KOPT-K1 (cell line): ENCODE measurements around the gene DSE.
"Not testable (repeated sequence)": the region's sequence is repeated elsewhere in the genome, so short reads cannot be mapped to it uniquely, and the experiment has no call there.

Experiments
- H3K27ac ChIP-seq: fragments of 200-600 bp; sonication (generic); 2 replicates; pipeline ENCODE4 v1.5.1; 2016; ENCODE audit warnings: antibody characterized with exemption, mild to moderate bottlenecking, low read depth, low read length; ENCODE audit not compliant: poor library complexity, severe bottlenecking
- H3K36me3 ChIP-seq: fragments of 200-600 bp; sonication (generic); 2 replicates; pipeline ENCODE4 v1.5.1; 2017; ENCODE audit warnings: antibody characterized with exemption, mild to moderate bottlenecking, low read length, moderate library complexity; ENCODE audit not compliant: insufficient read depth
- H3K9me3 ChIP-seq: fragments of 200-600 bp; sonication (generic); 2 replicates; pipeline ENCODE4 v1.5.1; 2017; ENCODE audit warnings: antibody characterized with exemption, low read length, mild to moderate bottlenecking; ENCODE audit not compliant: insufficient read depth, poor library complexity, severe bottlenecking

The DSE gene

GRCh38 chr6:116370760-116371119, at the start of gene DSE:
Gene DSE (plus strand): TSS chr6:116370947. CDS start chr6:116399251, 28,304 bp downstream.
- Histone ChIP-seq H3K27ac (no peak within 1 kb of the TSS), H3K9me3 (no peaks in the 10 kb centered on the region)

GRCh38 chr6:116321933-116322332, 48.8 kb upstream of the DSE start:
- not testable (repeated sequence) for H3K36me3 ChIP-seq, H3K27ac ChIP-seq, H3K9me3 ChIP-seq

More at GRCh38 chr6:116370760-116371119, at the start of gene DSE:
- no peaks in the 10 kb centered on the region for H3K36me3 ChIP-seq

GRCh38 chr6:116323863-116324262, 46.9 kb upstream of the DSE start:
- no peaks in the 10 kb centered on the region for H3K36me3 ChIP-seq
- no peaks in the 10 kb centered on the region for H3K9me3 ChIP-seq
- H3K27ac ChIP-seq: no peak overlapping the region

- H3K9me3 ChIP-seq, H3K27ac ChIP-seq, H3K36me3 ChIP-seq: not testable (repeated sequence)
Measured at GRCh38 chr6:116325634-116326132, 45.1 kb upstream of the DSE start.

GRCh38 chr6:116326181-116326671, 44.5 kb upstream of the DSE start:
- H3K9me3 ChIP-seq: no peaks in the 10 kb centered on the region
- no peak overlapping the region for H3K27ac ChIP-seq
- no peaks in the 10 kb centered on the region for H3K36me3 ChIP-seq

GRCh38 chr6:116326996-116327395, 43.8 kb upstream of the DSE start:
- H3K9me3 ChIP-seq: no peaks in the 10 kb centered on the region
- H3K36me3 ChIP-seq: no peaks in the 10 kb centered on the region
- H3K27ac ChIP-seq: no peak overlapping the region

GRCh38 chr6:116327803-116328527, 42.8 kb upstream of the DSE start:
- H3K36me3 ChIP-seq: no peaks in the 10 kb centered on the region
- H3K9me3 ChIP-seq: no peaks in the 10 kb centered on the region
- H3K27ac ChIP-seq: no peak overlapping the region

GRCh38 chr6:116328528-116328903, 42.2 kb upstream of the DSE start:
- H3K27ac ChIP-seq: no peak overlapping the region
- H3K9me3 ChIP-seq: no peaks in the 10 kb centered on the region
- no peaks in the 10 kb centered on the region for H3K36me3 ChIP-seq

- no peaks in the 10 kb centered on the region for H3K36me3 ChIP-seq
- H3K9me3 ChIP-seq: no peaks in the 10 kb centered on the region
- H3K27ac ChIP-seq: no peak overlapping the region
Measured at GRCh38 chr6:116329156-116329555, 41.6 kb upstream of the DSE start.

GRCh38 chr6:116330511-116330910, 40.2 kb upstream of the DSE start:
- Histone ChIP-seq H3K9me3 (no peaks in the 10 kb centered on the region), H3K27ac (no peak overlapping the region), H3K36me3 (no peaks in the 10 kb centered on the region)

- Histone ChIP-seq H3K9me3 (no peaks in the 10 kb centered on the region), H3K27ac (no peak overlapping the region), H3K36me3 (no peaks in the 10 kb centered on the region)
Measured at GRCh38 chr6:116332096-116332495, 38.7 kb upstream of the DSE start.

- H3K9me3 ChIP-seq, H3K27ac ChIP-seq, H3K36me3 ChIP-seq: not testable (repeated sequence)
Measured at GRCh38 chr6:116334638-116335409, 35.9 kb upstream of the DSE start.

- Histone ChIP-seq H3K36me3 (no peaks in the 10 kb centered on the region), H3K27ac (no peak overlapping the region), H3K9me3 (no peaks in the 10 kb centered on the region)
Measured at GRCh38 chr6:116335612-116336215, 35.0 kb upstream of the DSE start.

- H3K27ac ChIP-seq: no peak overlapping the region
- H3K36me3 ChIP-seq: no peaks in the 10 kb centered on the region
- no peaks in the 10 kb centered on the region for H3K9me3 ChIP-seq
Measured at GRCh38 chr6:116338943-116339342, 31.8 kb upstream of the DSE start.

GRCh38 chr6:116340625-116341024, 30.1 kb upstream of the DSE start:
- not testable (repeated sequence) for H3K27ac ChIP-seq, H3K9me3 ChIP-seq, H3K36me3 ChIP-seq
